ENCODE data around the gene ZNF565. TPM values are rescaled to one million over a fixed set of nuclear protein-coding genes. Genes with fewer than 3 reads are reported as not detected.

The ZNF565 gene
- total RNA-seq, 1 experiment from 2014 or later = 3.2 TPM

DNA sequence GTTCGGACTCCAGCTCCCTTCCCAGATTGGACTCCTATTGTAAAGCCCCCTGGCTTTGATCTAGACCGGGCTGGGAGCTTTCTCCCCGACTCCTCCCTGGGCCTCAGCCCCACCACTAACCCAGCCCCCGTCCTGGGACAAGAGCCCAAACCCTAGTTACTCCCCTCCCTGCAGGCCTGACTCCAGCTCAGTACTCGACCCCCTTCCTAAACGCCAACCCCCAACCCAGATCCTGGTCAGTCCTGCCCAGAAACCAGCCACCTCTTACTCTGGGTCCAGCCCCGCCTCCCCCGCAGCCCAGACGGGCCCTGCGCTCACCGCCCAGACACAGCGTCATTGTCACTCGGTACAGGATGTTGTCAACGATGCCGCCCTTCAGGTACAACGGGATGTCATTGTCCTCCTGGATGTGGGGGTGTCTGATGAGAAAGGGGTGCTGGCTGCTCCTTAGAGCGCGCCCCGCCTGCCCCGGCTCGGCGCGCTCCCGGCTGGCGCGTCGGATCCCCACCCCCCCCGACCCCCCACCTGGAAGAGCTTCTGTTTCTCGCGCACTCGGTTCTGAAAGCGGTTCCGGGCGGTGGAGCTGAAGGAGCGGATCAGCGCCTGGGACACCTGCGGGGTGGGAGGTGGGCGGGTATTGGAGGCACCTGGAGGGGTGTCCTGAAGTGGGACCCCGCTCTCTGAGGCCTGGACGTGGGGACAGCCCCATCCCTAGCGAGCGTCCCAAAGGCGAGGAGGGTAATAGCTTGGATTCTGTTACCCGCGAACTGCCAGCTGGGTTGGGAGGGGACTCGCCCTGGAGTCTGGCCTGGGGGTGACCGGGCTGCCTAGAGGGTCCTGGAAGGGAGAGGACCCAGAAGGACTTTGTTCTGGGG is 63.1 kb downstream of the ZNF565 start:
- H3K9ac ChIP-seq (ENCODE audit: low read length) = no peak overlapping the region
- intact Hi-C loops (cut with micrococcal nuclease) = no loop called here
- H3K9me3 ChIP-seq (ENCODE audit: control insufficient read depth in 1 of 2, insufficient read depth in 1 of 2, low read depth in 1 of 2, low read length in 2 of 2) = no peaks in the 10 kb centered on the region
- no peaks in the 10 kb centered on the region for H3K27me3 ChIP-seq (ENCODE audit: insufficient read depth, low read length)
- ATAC-seq (no peak; the same call in 1 of the 2 replicates), DNase-seq (ENCODE audit: low read depth, low spot score) (no peak)
- no peaks in the 10 kb centered on the region for H4K20me1 ChIP-seq (ENCODE audit: insufficient read depth)
- no peaks in the 10 kb centered on the region for H3K9me2 ChIP-seq (ENCODE audit: insufficient read depth)
- H3K79me2 ChIP-seq (ENCODE audit: insufficient read depth, low read length) = peaks cover 17% of the 10 kb centered on the region; the same call in 1 of the 2 replicates
- H3K4me3 ChIP-seq (replicated peaks in 1 of 2; ENCODE audit: low read depth in 1 of 2, low read length in 2 of 2) = no peak overlapping the region
- H3K4me1 ChIP-seq (ENCODE audit: control insufficient read depth in 1 of 2, insufficient read depth in 2 of 2, low read length in 2 of 2) = no peaks in the 10 kb centered on the region
- TF ChIP-seq CBX3 (IDR thresholded peaks at IDR 0.05; ENCODE audit: low read depth) (no peak), CEBPB (IDR thresholded peaks at IDR 0.05; ENCODE audit: low read depth) (no peak), ZFX (IDR thresholded peaks at IDR 0.05) (no peak), ZNF274 (IDR thresholded peaks at IDR 0.05; ENCODE audit: low read depth, low read length) (no peak), EZH2 (IDR thresholded peaks at IDR 0.05) (no peak), ELF1 (IDR thresholded peaks at IDR 0.05; ENCODE audit: borderline replicate concordance, low read depth) (no peak), POLR2AphosphoS5 (IDR thresholded peaks at IDR 0.05; ENCODE audit: low read depth, low read length) (no peak), SRF (IDR thresholded peaks at IDR 0.05; ENCODE audit: low read depth) (no peak), ZBTB33 (IDR thresholded peaks at IDR 0.05; ENCODE audit: extremely low read depth, insufficient replicate concordance, low read length) (no peak), EZH2phosphoT487 (IDR thresholded peaks at IDR 0.05; ENCODE audit: borderline replicate concordance) (no peak), POLR2A (IDR thresholded peaks at IDR 0.05; ENCODE audit: borderline replicate concordance, extremely low read depth, insufficient read depth, insufficient read length) (no peak), SP1 (IDR thresholded peaks at IDR 0.05; ENCODE audit: low read depth) (no peak)
- TF ChIP-seq, protein P1, sequence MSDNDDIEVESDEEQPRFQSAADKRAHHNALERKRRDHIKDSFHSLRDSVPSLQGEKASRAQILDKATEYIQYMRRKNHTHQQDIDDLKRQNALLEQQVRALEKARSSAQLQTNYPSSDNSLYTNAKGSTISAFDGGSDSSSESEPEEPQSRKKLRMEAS (IDR thresholded peaks at IDR 0.05) = no peak
- no peak overlapping the region for H3K27ac ChIP-seq (ENCODE audit: low read depth, low read length)
- no peak overlapping the region for H3K4me2 ChIP-seq (ENCODE audit: low read length)
- H2AFZ ChIP-seq (ENCODE audit: low read depth, low read length, poor library complexity, severe bottlenecking) = no peak overlapping the region
- H3K36me3 ChIP-seq (ENCODE audit: control insufficient read depth in 1 of 2, insufficient read depth in 2 of 2, low read length in 2 of 2) = peaks cover 20 to 45% of the 10 kb centered on the region in 2 experiments
- no TSS peak for BruUV-seq (replicated peaks)
- POLR2A ChIA-PET = interaction anchor here (1.4 kb wide), 1 partner anchor 23 kb away, joined by 4 read pairs; no protein-coding TSS in a partner anchor
- RAD21 ChIA-PET (ENCODE audit: low non-redundant PET in 1 of 2, low total read pairs in 2 of 2, uncharacterized antibody in 2 of 2, unreplicated experiment in 2 of 2) = no interaction called here
- CTCF ChIA-PET = no interaction called here
